IPS-18c (cell line): ENCODE data around the gene DYNLRB2.

Experiments
- H3K4me3 ChIP-seq: 2 replicates; pipeline ENCODE4 v1.7.0; 2013; ENCODE audit warnings: low read depth, mild to moderate bottlenecking, low read length, moderate library complexity; ENCODE audit not compliant: insufficient read depth
- H3K9me3 ChIP-seq: one replicate; pipeline ENCODE4 v1.6.1; 2013; ENCODE audit warnings: mild to moderate bottlenecking, low read length, moderate library complexity; ENCODE audit not compliant: control insufficient read depth, insufficient read depth

DYNLRB2 gene

GRCh38 chr16:80540516-80541305 is at the start of gene DYNLRB2:
DYNLRB2 (plus strand) TSS chr16:80540993; CDS start chr16:80541077, 84 bp downstream.
- peak within 1 kb of the TSS; percentile 69 for H3K4me3 ChIP-seq
- H3K9me3 ChIP-seq: no peaks in the 10 kb centered on the region

- H3K9me3 ChIP-seq: no peaks in the 10 kb centered on the region
- H3K4me3 ChIP-seq: no peak overlapping the region
Observed at GRCh38 chr16:80500116-80500859, 40.5 kb upstream of the DYNLRB2 start.

GRCh38 chr16:80500961-80501525 is 39.8 kb upstream of the DYNLRB2 start:
- H3K4me3 ChIP-seq: no peak overlapping the region
- H3K9me3 ChIP-seq: no peaks in the 10 kb centered on the region

GRCh38 chr16:80503107-80503506 is 37.7 kb upstream of the DYNLRB2 start:
- no peaks in the 10 kb centered on the region for H3K9me3 ChIP-seq

GRCh38 chr16:80507538-80507937 is 33.3 kb upstream of the DYNLRB2 start:
- H3K4me3 ChIP-seq: no peak overlapping the region
- no peaks in the 10 kb centered on the region for H3K9me3 ChIP-seq

More at GRCh38 chr16:80503107-80503506, 37.7 kb upstream of the DYNLRB2 start:
- H3K4me3 ChIP-seq: no peak overlapping the region

- no peak overlapping the region for H3K4me3 ChIP-seq
- H3K9me3 ChIP-seq: no peaks in the 10 kb centered on the region
Observed at GRCh38 chr16:80509872-80510271, 30.9 kb upstream of the DYNLRB2 start.

GRCh38 chr16:80511824-80512592 is 28.8 kb upstream of the DYNLRB2 start:
- no peaks in the 10 kb centered on the region for H3K9me3 ChIP-seq
- no peak overlapping the region for H3K4me3 ChIP-seq

GRCh38 chr16:80512593-80512853 is 28.3 kb upstream of the DYNLRB2 start:
- H3K9me3 ChIP-seq: no peaks in the 10 kb centered on the region
- H3K4me3 ChIP-seq: no peak overlapping the region

- Histone ChIP-seq H3K9me3 (no peaks in the 10 kb centered on the region), H3K4me3 (no peak overlapping the region)
Observed at GRCh38 chr16:80515374-80515773, 25.4 kb upstream of the DYNLRB2 start.

- H3K4me3 ChIP-seq: no peak overlapping the region
- no peaks in the 10 kb centered on the region for H3K9me3 ChIP-seq
Observed at GRCh38 chr16:80517846-80518245, 22.9 kb upstream of the DYNLRB2 start.

- Histone ChIP-seq H3K4me3 (no peak overlapping the region), H3K9me3 (no peaks in the 10 kb centered on the region)
Observed at GRCh38 chr16:80518436-80518835, 22.4 kb upstream of the DYNLRB2 start.

GRCh38 chr16:80519189-80519588 is 21.6 kb upstream of the DYNLRB2 start:
- no peak overlapping the region for H3K4me3 ChIP-seq

GRCh38 chr16:80525420-80525819 is 15.4 kb upstream of the DYNLRB2 start:
- H3K9me3 ChIP-seq: no peaks in the 10 kb centered on the region
- no peak overlapping the region for H3K4me3 ChIP-seq

More at GRCh38 chr16:80519189-80519588, 21.6 kb upstream of the DYNLRB2 start:
- no peaks in the 10 kb centered on the region for H3K9me3 ChIP-seq

- no peaks in the 10 kb centered on the region for H3K9me3 ChIP-seq
- H3K4me3 ChIP-seq: no peak overlapping the region
Observed at GRCh38 chr16:80526418-80527061, 14.3 kb upstream of the DYNLRB2 start.

GRCh38 chr16:80527297-80527696 is 13.5 kb upstream of the DYNLRB2 start:
- H3K9me3 ChIP-seq: no peaks in the 10 kb centered on the region
- H3K4me3 ChIP-seq: no peak overlapping the region

- H3K4me3 ChIP-seq: no peak overlapping the region
- H3K9me3 ChIP-seq: no peaks in the 10 kb centered on the region
Observed at GRCh38 chr16:80530479-80530878, 10.3 kb upstream of the DYNLRB2 start.

GRCh38 chr16:80536238-80536637 is 4.6 kb upstream of the DYNLRB2 start:
- H3K9me3 ChIP-seq: no peaks in the 10 kb centered on the region
- H3K4me3 ChIP-seq: no peak overlapping the region
